ENCODE data around the gene ARHGAP18. TPM values are rescaled to one million over a fixed set of nuclear protein-coding genes. Genes with fewer than 3 reads are reported as not detected.

Gene ARHGAP18
- total and polyA plus RNA-seq, 2 of the 13 experiments (the other 11 are each of a cell fraction or from before 2014, with no cell fraction given) = 58.2 to 115 TPM

DNA sequence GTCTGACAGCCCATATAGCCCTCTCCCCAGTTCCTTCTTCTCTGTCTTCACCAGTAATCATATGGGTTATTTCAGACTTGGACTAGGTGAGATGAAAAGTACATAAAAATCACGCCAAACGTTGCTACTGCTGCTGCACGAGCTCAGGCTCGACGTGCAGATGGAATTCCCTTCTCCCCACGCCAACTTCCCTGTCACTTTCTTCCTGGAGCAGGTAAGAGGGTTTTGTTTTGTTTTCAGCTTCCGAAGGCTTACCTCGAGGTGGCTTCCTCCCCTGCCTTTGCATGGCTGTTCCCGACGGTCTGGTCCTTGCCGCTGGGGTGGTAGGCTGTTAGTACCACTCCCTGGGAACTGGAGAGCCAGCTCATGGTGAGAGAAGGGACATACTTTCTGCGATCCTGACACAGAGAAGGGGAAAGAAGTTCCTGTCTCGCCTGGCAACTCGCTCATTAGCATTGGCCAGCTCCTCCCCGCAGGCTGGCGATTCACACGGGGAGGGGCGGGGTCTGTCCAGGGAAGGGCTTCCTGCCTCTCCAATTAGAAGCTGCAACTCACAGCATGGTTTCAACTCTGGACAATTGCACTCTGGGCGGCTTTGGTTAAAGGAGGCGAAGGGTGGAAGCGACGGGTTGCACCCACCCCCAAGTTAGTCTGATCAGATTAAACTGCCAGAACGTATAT lies at the start of gene ARHGAP18 (continued):
- TF ChIP-seq, protein P1, sequence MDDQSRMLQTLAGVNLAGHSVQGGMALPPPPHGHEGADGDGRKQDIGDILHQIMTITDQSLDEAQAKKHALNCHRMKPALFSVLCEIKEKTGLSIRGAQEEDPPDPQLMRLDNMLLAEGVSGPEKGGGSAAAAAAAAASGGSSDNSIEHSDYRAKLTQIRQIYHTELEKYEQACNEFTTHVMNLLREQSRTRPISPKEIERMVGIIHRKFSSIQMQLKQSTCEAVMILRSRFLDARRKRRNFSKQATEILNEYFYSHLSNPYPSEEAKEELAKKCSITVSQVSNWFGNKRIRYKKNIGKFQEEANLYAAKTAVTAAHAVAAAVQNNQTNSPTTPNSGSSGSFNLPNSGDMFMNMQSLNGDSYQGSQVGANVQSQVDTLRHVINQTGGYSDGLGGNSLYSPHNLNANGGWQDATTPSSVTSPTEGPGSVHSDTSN (CRISPR knock-in tag; IDR thresholded peaks at IDR 0.05; ENCODE audit: borderline replicate concordance) = no peak
- TF ChIP-seq CC2D1A (CRISPR knock-in tag; IDR thresholded peaks at IDR 0.05) (no peak), SRF (IDR thresholded peaks at IDR 0.05; ENCODE audit: low read depth, low read length) (peak; percentile 33; the same call in 1 of the 2 replicates), ZBTB1 (CRISPR knock-in tag; IDR thresholded peaks at IDR 0.05; ENCODE audit: borderline replicate concordance) (no peak), ZNF549 (CRISPR knock-in tag; IDR thresholded peaks at IDR 0.05) (no peak), HIVEP1 (CRISPR knock-in tag; IDR thresholded peaks at IDR 0.05) (peak; percentile 87), ZKSCAN5 (CRISPR knock-in tag; IDR thresholded peaks at IDR 0.05) (peak; percentile 86), ZNF672 (CRISPR knock-in tag; IDR thresholded peaks at IDR 0.05) (no peak; the same call in 1 of the 2 replicates), FOXM1 (CRISPR knock-in tag; IDR thresholded peaks at IDR 0.05) (no peak), ZNF160 (CRISPR knock-in tag; IDR thresholded peaks at IDR 0.05) (0 out of 2 replicates have a peak, but pooled peaks have one; percentile 48), ZNF180 (CRISPR knock-in tag; IDR thresholded peaks at IDR 0.05; ENCODE audit: borderline replicate concordance, low read depth) (no peak), NAIF1 (CRISPR knock-in tag; IDR thresholded peaks at IDR 0.05; ENCODE audit: borderline replicate concordance) (no peak), NCOA5 (CRISPR knock-in tag; IDR thresholded peaks at IDR 0.05) (0 out of 2 replicates have a peak, but pooled peaks have one; percentile 3), STAG1 (CRISPR knock-in tag; IDR thresholded peaks at IDR 0.05) (peak; percentile 28), NR2F6 (IDR thresholded peaks at IDR 0.05) (no peak), NR2F6 (CRISPR knock-in tag; IDR thresholded peaks at IDR 0.05) (peak; percentile 25; the same call in 1 of the 2 replicates)
- TF ChIP-seq, protein P2, sequence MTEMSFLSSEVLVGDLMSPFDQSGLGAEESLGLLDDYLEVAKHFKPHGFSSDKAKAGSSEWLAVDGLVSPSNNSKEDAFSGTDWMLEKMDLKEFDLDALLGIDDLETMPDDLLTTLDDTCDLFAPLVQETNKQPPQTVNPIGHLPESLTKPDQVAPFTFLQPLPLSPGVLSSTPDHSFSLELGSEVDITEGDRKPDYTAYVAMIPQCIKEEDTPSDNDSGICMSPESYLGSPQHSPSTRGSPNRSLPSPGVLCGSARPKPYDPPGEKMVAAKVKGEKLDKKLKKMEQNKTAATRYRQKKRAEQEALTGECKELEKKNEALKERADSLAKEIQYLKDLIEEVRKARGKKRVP (CRISPR knock-in tag; IDR thresholded peaks at IDR 0.05) = peak in 1 of 2 experiments; percentile 50; a peak in 2 of 4 replicates
- TF ChIP-seq, protein P3, sequence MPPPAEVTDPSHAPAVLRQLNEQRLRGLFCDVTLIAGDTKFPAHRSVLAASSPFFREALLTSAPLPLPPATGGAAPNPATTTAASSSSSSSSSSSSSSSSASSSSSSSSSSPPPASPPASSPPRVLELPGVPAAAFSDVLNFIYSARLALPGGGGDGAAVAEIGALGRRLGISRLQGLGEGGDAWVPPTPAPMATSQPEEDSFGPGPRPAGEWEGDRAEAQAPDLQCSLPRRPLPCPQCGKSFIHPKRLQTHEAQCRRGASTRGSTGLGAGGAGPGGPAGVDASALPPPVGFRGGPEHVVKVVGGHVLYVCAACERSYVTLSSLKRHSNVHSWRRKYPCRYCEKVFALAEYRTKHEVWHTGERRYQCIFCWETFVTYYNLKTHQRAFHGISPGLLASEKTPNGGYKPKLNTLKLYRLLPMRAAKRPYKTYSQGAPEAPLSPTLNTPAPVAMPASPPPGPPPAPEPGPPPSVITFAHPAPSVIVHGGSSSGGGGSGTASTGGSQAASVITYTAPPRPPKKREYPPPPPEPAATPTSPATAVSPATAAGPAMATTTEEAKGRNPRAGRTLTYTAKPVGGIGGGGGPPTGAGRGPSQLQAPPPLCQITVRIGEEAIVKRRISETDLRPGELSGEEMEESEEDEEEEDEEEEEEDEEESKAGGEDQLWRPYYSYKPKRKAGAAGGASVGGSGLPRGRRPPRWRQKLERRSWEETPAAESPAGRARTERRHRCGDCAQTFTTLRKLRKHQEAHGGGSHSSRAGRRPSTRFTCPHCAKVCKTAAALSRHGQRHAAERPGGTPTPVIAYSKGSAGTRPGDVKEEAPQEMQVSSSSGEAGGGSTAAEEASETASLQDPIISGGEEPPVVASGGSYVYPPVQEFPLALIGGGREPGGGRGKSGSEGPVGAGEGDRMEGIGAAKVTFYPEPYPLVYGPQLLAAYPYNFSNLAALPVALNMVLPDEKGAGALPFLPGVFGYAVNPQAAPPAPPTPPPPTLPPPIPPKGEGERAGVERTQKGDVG (CRISPR knock-in tag; IDR thresholded peaks at IDR 0.05; ENCODE audit: borderline replicate concordance) = peak; percentile 98
- TF ChIP-seq, protein P4, sequence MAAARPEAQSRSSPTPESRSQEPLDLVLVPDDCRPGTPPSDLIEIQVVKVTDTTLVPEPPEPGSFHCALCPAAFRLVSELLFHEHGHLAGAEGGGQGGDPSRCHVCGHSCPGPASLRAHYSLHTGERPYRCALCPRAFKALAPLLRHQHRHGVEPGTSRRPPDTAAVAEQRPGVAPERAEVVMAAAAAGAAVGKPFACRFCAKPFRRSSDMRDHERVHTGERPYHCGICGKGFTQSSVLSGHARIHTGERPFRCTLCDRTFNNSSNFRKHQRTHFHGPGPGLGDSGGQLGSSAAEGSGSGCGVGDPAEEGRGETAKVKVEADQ (CRISPR knock-in tag; IDR thresholded peaks at IDR 0.05; ENCODE audit: borderline replicate concordance) = peak; percentile 79
- TF ChIP-seq, protein P5, sequence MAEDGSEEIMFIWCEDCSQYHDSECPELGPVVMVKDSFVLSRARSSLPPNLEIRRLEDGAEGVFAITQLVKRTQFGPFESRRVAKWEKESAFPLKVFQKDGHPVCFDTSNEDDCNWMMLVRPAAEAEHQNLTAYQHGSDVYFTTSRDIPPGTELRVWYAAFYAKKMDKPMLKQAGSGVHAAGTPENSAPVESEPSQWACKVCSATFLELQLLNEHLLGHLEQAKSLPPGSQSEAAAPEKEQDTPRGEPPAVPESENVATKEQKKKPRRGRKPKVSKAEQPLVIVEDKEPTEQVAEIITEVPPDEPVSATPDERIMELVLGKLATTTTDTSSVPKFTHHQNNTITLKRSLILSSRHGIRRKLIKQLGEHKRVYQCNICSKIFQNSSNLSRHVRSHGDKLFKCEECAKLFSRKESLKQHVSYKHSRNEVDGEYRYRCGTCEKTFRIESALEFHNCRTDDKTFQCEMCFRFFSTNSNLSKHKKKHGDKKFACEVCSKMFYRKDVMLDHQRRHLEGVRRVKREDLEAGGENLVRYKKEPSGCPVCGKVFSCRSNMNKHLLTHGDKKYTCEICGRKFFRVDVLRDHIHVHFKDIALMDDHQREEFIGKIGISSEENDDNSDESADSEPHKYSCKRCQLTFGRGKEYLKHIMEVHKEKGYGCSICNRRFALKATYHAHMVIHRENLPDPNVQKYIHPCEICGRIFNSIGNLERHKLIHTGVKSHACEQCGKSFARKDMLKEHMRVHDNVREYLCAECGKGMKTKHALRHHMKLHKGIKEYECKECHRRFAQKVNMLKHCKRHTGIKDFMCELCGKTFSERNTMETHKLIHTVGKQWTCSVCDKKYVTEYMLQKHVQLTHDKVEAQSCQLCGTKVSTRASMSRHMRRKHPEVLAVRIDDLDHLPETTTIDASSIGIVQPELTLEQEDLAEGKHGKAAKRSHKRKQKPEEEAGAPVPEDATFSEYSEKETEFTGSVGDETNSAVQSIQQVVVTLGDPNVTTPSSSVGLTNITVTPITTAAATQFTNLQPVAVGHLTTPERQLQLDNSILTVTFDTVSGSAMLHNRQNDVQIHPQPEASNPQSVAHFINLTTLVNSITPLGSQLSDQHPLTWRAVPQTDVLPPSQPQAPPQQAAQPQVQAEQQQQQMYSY (CRISPR knock-in tag; IDR thresholded peaks at IDR 0.05) = peak; percentile 36; the same call in 1 of the 2 replicates
